DND-41 (cell line): Measurements from ENCODE around the gene AADACL2.

ENCODE experiments used
- ATAC-seq: fragments of 200-7000 bp; cut with Tn5 transposase; 3 replicates; pipeline ENCODE4 v1.9.1; 2021; ENCODE audit warnings: low read depth; ENCODE audit not compliant: insufficient read depth
- DNase-seq: peaks from one replicate; pipeline ENCODE4 v3.0.0-alpha.2; 2020
- H2AFZ ChIP-seq: 2 replicates; pipeline ENCODE4 v1.6.0; 2012; ENCODE audit warnings: low read depth, low read length
- H3K27ac ChIP-seq: 2 replicates; pipeline ENCODE4 v1.5.1; 2012; ENCODE audit warnings: low read length, inconsistent platforms
- H3K27me3 ChIP-seq: fragments of 200-600 bp; sonication (generic); 2 replicates; pipeline ENCODE4 v1.6.0; 2012; ENCODE audit warnings: low read length, mild to moderate bottlenecking, inconsistent platforms; ENCODE audit not compliant: insufficient read depth, poor library complexity
- H3K36me3 ChIP-seq: 2 replicates; pipeline ENCODE4 v1.5.1; 2012; ENCODE audit warnings: low read length, inconsistent platforms; ENCODE audit not compliant: insufficient read depth
- H3K4me1 ChIP-seq: 2 replicates; pipeline ENCODE4 v1.5.1; 2012; ENCODE audit warnings: mild to moderate bottlenecking, low read length; ENCODE audit not compliant: insufficient read depth
- H3K4me2 ChIP-seq: 2 replicates; pipeline ENCODE4 v1.6.0; 2012; ENCODE audit warnings: mild to moderate bottlenecking, moderate library complexity, low read length, inconsistent platforms; ENCODE audit not compliant: insufficient read depth
- H3K4me3 ChIP-seq, 2 experiments: fragments of 200-600 bp in 1 of 2; shearing (Covaris generic) in 1 of 2; 2 replicates each; pipeline ENCODE4 v1.5.1; 2012 to 2016; ENCODE audit warnings: inconsistent platforms in 2 of 2, low read length in 2 of 2, mild to moderate bottlenecking in 2 of 2, low read depth in 1 of 2, moderate library complexity in 1 of 2
- H3K79me2 ChIP-seq: 2 replicates; pipeline ENCODE4 v1.6.0; 2012; ENCODE audit warnings: low read length, inconsistent platforms; ENCODE audit not compliant: insufficient read depth
- H3K9ac ChIP-seq: 2 replicates; pipeline ENCODE4 v1.6.0; 2012; ENCODE audit warnings: low read depth, mild to moderate bottlenecking, inconsistent platforms, low read length, moderate library complexity
- H3K9me3 ChIP-seq: 2 replicates; pipeline ENCODE4 v1.5.1; 2012; ENCODE audit warnings: low read length, moderate library complexity, mild to moderate bottlenecking, inconsistent platforms; ENCODE audit not compliant: insufficient read depth, severe bottlenecking
- H4K20me1 ChIP-seq: 2 replicates; pipeline ENCODE4 v1.6.0; 2012; ENCODE audit warnings: low read length; ENCODE audit not compliant: insufficient read depth
- EZH2 ChIP-seq: IDR thresholded peaks from 3 replicates; pipeline ENCODE4 v1.6.1; 2012; ENCODE audit warnings: borderline replicate concordance, low read depth, mild to moderate bottlenecking, moderate library complexity, low read length, inconsistent platforms; ENCODE audit not compliant: severe bottlenecking
- TF ChIP-seq, protein P1 (sequence below): IDR thresholded peaks from 2 replicates; pipeline ENCODE4 v1.5.1; 2012; ENCODE audit warnings: borderline replicate concordance, low read length, moderate library complexity, mild to moderate bottlenecking; ENCODE audit not compliant: poor library complexity, severe bottlenecking; ENCODE audit errors: extremely low read depth

The AADACL2 gene

DNA sequence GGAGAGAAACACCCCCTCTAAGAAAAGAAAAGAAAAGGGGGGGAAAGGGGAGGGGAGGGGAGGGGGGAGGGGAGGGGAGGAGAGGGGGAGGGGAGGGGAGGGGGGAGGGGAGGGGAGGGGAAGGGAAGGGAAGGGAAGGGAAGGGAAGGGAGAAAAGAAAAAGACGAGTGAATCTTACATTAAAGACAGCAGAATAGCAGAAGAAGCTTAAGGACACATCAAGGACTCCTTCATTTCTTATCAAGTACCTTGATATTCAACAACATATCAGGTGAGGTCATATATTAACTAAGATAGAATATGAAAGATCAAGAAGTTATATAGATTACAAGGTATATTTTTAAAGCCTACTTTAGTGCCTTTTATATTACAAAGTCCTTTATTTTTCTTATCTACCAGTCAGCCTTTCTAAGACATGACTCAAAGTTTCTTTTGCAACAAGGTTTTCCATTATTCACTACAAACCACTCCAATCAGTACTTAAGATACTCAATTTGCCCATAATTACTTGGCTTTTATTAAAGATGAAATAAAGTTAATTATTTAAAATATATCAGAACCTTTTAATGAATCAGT lies 62.5 kb downstream of the AADACL2 start:
- Histone ChIP-seq H3K36me3 (no peaks in the 10 kb centered on the region), H4K20me1 (no peaks in the 10 kb centered on the region), H3K4me3 (no peak overlapping the region), H2AFZ (no peak overlapping the region), H3K4me1 (no peaks in the 10 kb centered on the region), H3K27ac (no peak overlapping the region), H3K9me3 (no peaks in the 10 kb centered on the region), H3K79me2 (no peaks in the 10 kb centered on the region), H3K27me3 (no peaks in the 10 kb centered on the region), H3K9ac (no peak overlapping the region), H3K4me2 (no peak overlapping the region)
- DNase-seq (no peak), ATAC-seq (no peak)
- TF ChIP-seq EZH2 = no peak
- TF ChIP-seq, protein P1, sequence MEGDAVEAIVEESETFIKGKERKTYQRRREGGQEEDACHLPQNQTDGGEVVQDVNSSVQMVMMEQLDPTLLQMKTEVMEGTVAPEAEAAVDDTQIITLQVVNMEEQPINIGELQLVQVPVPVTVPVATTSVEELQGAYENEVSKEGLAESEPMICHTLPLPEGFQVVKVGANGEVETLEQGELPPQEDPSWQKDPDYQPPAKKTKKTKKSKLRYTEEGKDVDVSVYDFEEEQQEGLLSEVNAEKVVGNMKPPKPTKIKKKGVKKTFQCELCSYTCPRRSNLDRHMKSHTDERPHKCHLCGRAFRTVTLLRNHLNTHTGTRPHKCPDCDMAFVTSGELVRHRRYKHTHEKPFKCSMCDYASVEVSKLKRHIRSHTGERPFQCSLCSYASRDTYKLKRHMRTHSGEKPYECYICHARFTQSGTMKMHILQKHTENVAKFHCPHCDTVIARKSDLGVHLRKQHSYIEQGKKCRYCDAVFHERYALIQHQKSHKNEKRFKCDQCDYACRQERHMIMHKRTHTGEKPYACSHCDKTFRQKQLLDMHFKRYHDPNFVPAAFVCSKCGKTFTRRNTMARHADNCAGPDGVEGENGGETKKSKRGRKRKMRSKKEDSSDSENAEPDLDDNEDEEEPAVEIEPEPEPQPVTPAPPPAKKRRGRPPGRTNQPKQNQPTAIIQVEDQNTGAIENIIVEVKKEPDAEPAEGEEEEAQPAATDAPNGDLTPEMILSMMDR = no peak

DNA sequence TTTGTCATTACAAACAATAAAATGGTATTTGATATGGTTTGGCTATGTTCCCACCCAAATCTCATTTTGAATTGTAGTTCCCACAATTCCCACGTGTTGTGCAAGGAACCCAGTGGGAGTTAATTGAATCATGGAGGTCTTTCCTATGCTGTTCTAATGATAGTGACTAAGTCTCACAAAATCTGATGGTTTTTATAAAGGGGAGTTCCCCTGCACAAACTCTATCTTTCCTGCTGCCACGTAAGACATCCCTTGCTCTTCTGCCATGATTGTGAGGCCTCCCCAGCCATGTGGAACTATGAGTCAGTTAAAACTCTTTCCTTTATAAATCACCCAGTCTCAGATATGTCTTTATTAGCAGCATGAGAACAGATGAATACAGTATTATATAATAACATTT lies 64.7 kb downstream of the AADACL2 start:
- Histone ChIP-seq H3K9ac (no peak overlapping the region), H3K36me3 (no peaks in the 10 kb centered on the region), H3K4me2 (no peak overlapping the region), H3K4me3 (no peak overlapping the region), H4K20me1 (no peaks in the 10 kb centered on the region), H3K79me2 (no peaks in the 10 kb centered on the region), H3K9me3 (no peaks in the 10 kb centered on the region), H3K27me3 (no peaks in the 10 kb centered on the region), H2AFZ (no peak overlapping the region), H3K4me1 (no peaks in the 10 kb centered on the region), H3K27ac (no peak overlapping the region)
- TF ChIP-seq, protein P1 = no peak
- TF ChIP-seq EZH2 = no peak
- DNase-seq (no peak), ATAC-seq (no peak)

DNA sequence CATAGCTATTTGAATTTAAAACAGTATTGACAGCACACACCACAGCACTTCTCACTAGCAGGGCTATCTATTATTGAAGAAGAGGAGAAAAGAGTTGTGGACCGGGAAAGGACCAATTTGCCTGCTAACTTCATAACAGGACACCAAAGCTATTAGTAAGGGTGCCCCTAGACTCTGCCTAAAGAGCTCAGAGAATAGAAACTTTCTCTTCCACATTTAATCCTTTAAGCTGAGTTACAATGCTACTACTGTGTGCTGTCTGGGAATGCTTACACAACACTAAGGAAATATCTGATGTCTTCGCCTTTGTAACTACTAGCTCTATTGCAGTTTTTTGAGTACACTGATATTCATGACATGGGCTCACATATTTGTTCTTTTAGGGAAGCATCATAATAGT lies 66.7 kb downstream of the AADACL2 start:
- ATAC-seq = no peak
- Histone ChIP-seq H3K36me3 (no peaks in the 10 kb centered on the region), H3K4me3 (no peak overlapping the region), H3K27me3 (no peaks in the 10 kb centered on the region), H3K4me2 (no peak overlapping the region), H4K20me1 (no peaks in the 10 kb centered on the region), H3K79me2 (no peaks in the 10 kb centered on the region), H3K9me3 (no peaks in the 10 kb centered on the region), H3K27ac (no peak overlapping the region), H3K4me1 (no peaks in the 10 kb centered on the region), H3K9ac (no peak overlapping the region), H2AFZ (no peak overlapping the region)
- TF ChIP-seq, protein P1 = no peak
- no peak for TF ChIP-seq EZH2
- DNase-seq = no peak

DNA sequence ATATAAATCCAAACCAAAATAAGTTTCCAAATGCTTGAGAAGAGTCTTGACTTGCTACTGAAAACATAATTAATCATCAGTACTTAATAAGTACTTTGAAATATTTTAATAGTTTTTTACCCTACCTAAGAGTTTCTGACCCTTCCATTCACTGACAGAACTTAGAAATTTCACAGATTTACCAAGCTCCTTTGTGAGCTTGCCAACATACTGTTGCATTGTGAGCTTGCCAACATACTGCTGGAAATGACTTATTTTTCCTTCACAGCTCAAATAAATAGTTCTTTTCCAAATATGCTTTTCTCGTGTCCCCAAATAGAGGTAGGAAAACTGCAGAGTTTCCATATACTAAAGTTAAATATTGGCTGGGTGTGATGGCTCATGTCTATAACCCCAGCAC lies 70.5 kb downstream of the AADACL2 start:
- H3K9me3 ChIP-seq = peaks cover 24% of the 10 kb centered on the region
- ATAC-seq = no peak
- no peaks in the 10 kb centered on the region for H3K4me1 ChIP-seq

More for the DNA sequence above, 70.5 kb downstream of the AADACL2 start:
- Histone ChIP-seq H2AFZ (no peak overlapping the region), H3K9ac (no peak overlapping the region), H3K4me3 (no peak overlapping the region), H3K79me2 (no peaks in the 10 kb centered on the region), H3K27ac (no peak overlapping the region), H3K27me3 (no peaks in the 10 kb centered on the region), H4K20me1 (no peaks in the 10 kb centered on the region), H3K4me2 (no peak overlapping the region), H3K36me3 (no peaks in the 10 kb centered on the region)
- TF ChIP-seq, protein P1 = no peak
- no peak for TF ChIP-seq EZH2
- no peak for DNase-seq
